HepG2 (cell line): Measurements from ENCODE around the gene PAK6. TPM values are rescaled to one million over a fixed set of nuclear protein-coding genes. Genes with fewer than 3 reads are reported as not detected.

ENCODE experiments used
- ATAC-seq: fragments of 200-7000 bp; cut with Tn5 transposase; 3 replicates; pipeline ENCODE4 v1.9.1; 2020; ENCODE audit warnings: mild to moderate bottlenecking, moderate library complexity
- BruUV-seq: library from RNA; stranded (reverse); fragments of 400-500 nt; replicated peaks from 2 replicates; lab custom pipeline; 2021; lab: Mats Ljungman, UMichigan
- CTCF ChIA-PET: fragments of 300-600 bp; formaldehyde crosslinking; extraction: SDS; loops from one replicate; lab custom pipeline; 2021; ENCODE audit warnings: low total read pairs, inconsistent platforms, low intra/inter-chr PET ratio; lab: Yijun Ruan, JAX
- POLR2A ChIA-PET: fragments of 350-600 bp; sonication (Branson Sonifier 250); formaldehyde crosslinking; loops from one replicate; lab custom pipeline; 2020; ENCODE audit warnings: antibody characterized with exemption, inconsistent platforms; lab: Yijun Ruan, JAX
- DNase-seq: peaks from one replicate; pipeline ENCODE4 v3.0.0-alpha.2; 2015; ENCODE audit warnings: low spot score
- FAIRE-seq: peaks from 3 replicates; lab custom pipeline; 2011; peaks lifted over from hg19 to GRCh38; lab: Jason Lieb, UNC
- H2AFZ ChIP-seq: one replicate; pipeline ENCODE4 v1.6.1; 2011; ENCODE audit warnings: low read length, inconsistent platforms
- H3K27ac ChIP-seq: fragments of 300-600 bp; 3 replicates; pipeline ENCODE4 v1.8.0; 2011; ENCODE audit warnings: mixed run types, mild to moderate bottlenecking, mixed read lengths, low read length, inconsistent platforms; ENCODE audit not compliant: insufficient read depth; ENCODE audit errors: extremely low read length
- H3K27me3 ChIP-seq, 2 experiments: fragments of 200-600 bp in 1 of 2; 2 replicates in 1 of 2; 3 replicates in 1 of 2; pipeline versions ENCODE4 v1.6.0 to v1.8.0; 2011; ENCODE audit warnings: low read length in 2 of 2, mild to moderate bottlenecking in 2 of 2, moderate library complexity in 2 of 2, inconsistent platforms in 1 of 2; ENCODE audit not compliant: insufficient read depth in 2 of 2, control insufficient read depth in 1 of 2
- H3K36me3 ChIP-seq, 2 experiments: fragments of 200-600 bp in 1 of 2; replicated peaks in 1 of 2; 2 replicates in 1 of 2; 3 replicates in 1 of 2; pipeline versions ENCODE4 v1.5.1 to v1.8.0; 2011; ENCODE audit warnings: low read length in 2 of 2, inconsistent platforms in 1 of 2; ENCODE audit not compliant: insufficient read depth in 2 of 2, control insufficient read depth in 1 of 2
- H3K4me1 ChIP-seq: 2 replicates; pipeline ENCODE4 v1.5.1; 2012; ENCODE audit warnings: low read length, inconsistent platforms; ENCODE audit not compliant: insufficient read depth
- H3K4me2 ChIP-seq: 2 replicates; pipeline ENCODE4 v1.6.0; 2011; ENCODE audit warnings: low read depth, low read length, inconsistent platforms
- H3K4me3 ChIP-seq, 3 experiments: fragments of 200-600 bp in 1 of 3; sonication (generic), shearing (Covaris generic) in 1 of 3; replicated peaks in 1 of 3; 2 replicates each; pipeline ENCODE4 v1.5.1; 2011 to 2016; ENCODE audit warnings: low read length in 3 of 3, inconsistent platforms in 2 of 3, low read depth in 2 of 3, mild to moderate bottlenecking in 2 of 3, control low read depth in 1 of 3, mixed read lengths in 1 of 3; ENCODE audit not compliant: insufficient read depth in 1 of 3
- H3K79me2 ChIP-seq: one replicate; pipeline ENCODE4 v1.6.1; 2011; ENCODE audit warnings: low read length, inconsistent platforms; ENCODE audit not compliant: insufficient read depth
- H3K9ac ChIP-seq: 2 replicates; pipeline ENCODE4 v1.6.0; 2011; ENCODE audit warnings: mild to moderate bottlenecking, low read depth, low read length, inconsistent platforms; ENCODE audit not compliant: insufficient read depth
- H3K9me3 ChIP-seq: 2 replicates; pipeline ENCODE4 v1.5.1; 2012; ENCODE audit warnings: mild to moderate bottlenecking, low read length
- H4K20me1 ChIP-seq: 2 replicates; pipeline ENCODE4 v1.6.0; 2011; ENCODE audit warnings: inconsistent platforms, mild to moderate bottlenecking, low read length, moderate library complexity; ENCODE audit not compliant: insufficient read depth
- CCDC6 ChIP-seq: sonication (generic); formaldehyde crosslinking; IDR thresholded peaks from 2 replicates; pipeline ENCODE4 v1.8.1; 2022; ENCODE audit warnings: mild to moderate bottlenecking, missing genetic modification reagents, moderate library complexity
- HOXD1 ChIP-seq: sonication (generic); formaldehyde crosslinking; IDR thresholded peaks from 2 replicates; pipeline ENCODE4 v1.5.0; 2020; ENCODE audit warnings: missing genetic modification reagents
- TP53 ChIP-seq: sonication (generic); formaldehyde crosslinking; conservative IDR thresholded peaks from 2 replicates; pipeline ENCODE4 v1.4.0; 2020; ENCODE audit warnings: missing genetic modification reagents
- WGBS: methylation state at CpG from one replicate; pipeline ENCODE4 v1.1.6; 2017; ENCODE audit warnings: low lambda C conversion rate; 5-methylcytosine and 5-hydroxymethylcytosine counted together
- in situ Hi-C: cut with HindIII; loops from 2 replicates; pipeline ENCODE4 v1.10.0; 2017; ENCODE audit warnings: low pct_unique_long_range_greater_than_20kb; ENCODE audit not compliant: extremely low pct_ligation_motif_present
- intact Hi-C: fragments of 100-400 bp; cut with micrococcal nuclease; formaldehyde crosslinking; loops from one replicate; pipeline ENCODE4 v1.10.0; 2022; ENCODE audit not compliant: unreplicated experiment
- polyA plus RNA-seq, 8 experiments: library from polyadenylated mRNA; depleted of rRNA in 3 of 8; stranded (reverse) in 7 of 8; unstranded in 1 of 8; fragments of >200 nt; fragmentation: Illumina TruSeq in 4 of 8; extraction: Trizol in 4 of 8; gene quantifications; 2 replicates each; pipeline versions ENCODE4 v1.2.1 to v1.2.3, GENCODE V29; 2011 to 2016; ENCODE audit warnings: low read depth in 4 of 8, missing spikeins in 1 of 8, mixed read lengths in 1 of 8; ENCODE audit not compliant: insufficient read depth in 1 of 8
- total RNA-seq, 5 experiments: library from RNA; depleted of rRNA; stranded (reverse); fragments of >200 nt; fragmentation: Illumina TruSeq; extraction: Trizol; gene quantifications; 2 replicates each; pipeline ENCODE4 v1.2.3, GENCODE V29; 2016; ENCODE audit warnings: low read depth in 1 of 5
- TF ChIP-seq, protein P1 (sequence below): sonication (generic); formaldehyde crosslinking; IDR thresholded peaks from 2 replicates; pipeline ENCODE4 v1.8.0; 2022; ENCODE audit warnings: mild to moderate bottlenecking, missing genetic modification reagents, moderate library complexity

PAK6 gene
- total and polyA plus RNA-seq, 2 of the 13 experiments (the other 11 are each of a cell fraction or from before 2014, with no cell fraction given), result 0.07 TPM; not detected in 1

DNA sequence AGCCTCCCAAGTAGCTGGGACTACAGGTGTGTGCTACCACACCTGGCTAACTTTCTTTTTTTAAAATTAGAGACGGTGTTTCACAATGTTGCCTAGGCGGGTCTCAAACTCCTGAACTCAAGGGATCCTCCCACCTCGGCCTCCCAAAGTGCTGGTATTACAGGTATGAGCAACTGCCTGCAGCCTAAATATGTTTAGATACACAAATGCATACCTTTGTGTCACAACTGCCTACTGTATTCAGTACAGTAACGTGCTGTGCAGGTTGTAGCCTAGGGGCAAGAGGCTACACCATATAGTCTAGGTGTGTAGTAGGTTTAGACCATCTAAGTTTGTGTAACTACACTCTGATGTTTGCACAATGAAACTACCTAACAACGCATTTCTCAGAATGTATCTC lies 9.5 kb upstream of the PAK6 start:
- intact Hi-C loops, result no loop called here
- Histone ChIP-seq H3K4me3 (no peak overlapping the region), H3K4me2 (no peak overlapping the region), H3K9me3 (no peaks in the 10 kb centered on the region), H3K36me3 (peaks cover 0 to 3% of the 10 kb centered on the region in 2 experiments; a peak in 2 of 5 replicates), H4K20me1 (no peaks in the 10 kb centered on the region), H2AFZ (no peak overlapping the region), H3K9ac (no peak overlapping the region), H3K27ac (no peak overlapping the region), H3K27me3 (no peaks in the 10 kb centered on the region), H3K79me2 (no peaks in the 10 kb centered on the region), H3K4me1 (no peaks in the 10 kb centered on the region)
- WGBS, result 99% methylated on average over 5 of the region's 5 CpGs
- ChIA-PET CTCF (no interaction called here), POLR2A (no interaction called here)
- in situ Hi-C loops, result no loop called here
- ATAC-seq, result no peak
- no peak for DNase-seq
- no peak for FAIRE-seq
- no TSS peak for BruUV-seq
- no peak for TF ChIP-seq CCDC6 (CRISPR knock-in tag)
- no peak for TF ChIP-seq TP53 (CRISPR knock-in tag)

DNA sequence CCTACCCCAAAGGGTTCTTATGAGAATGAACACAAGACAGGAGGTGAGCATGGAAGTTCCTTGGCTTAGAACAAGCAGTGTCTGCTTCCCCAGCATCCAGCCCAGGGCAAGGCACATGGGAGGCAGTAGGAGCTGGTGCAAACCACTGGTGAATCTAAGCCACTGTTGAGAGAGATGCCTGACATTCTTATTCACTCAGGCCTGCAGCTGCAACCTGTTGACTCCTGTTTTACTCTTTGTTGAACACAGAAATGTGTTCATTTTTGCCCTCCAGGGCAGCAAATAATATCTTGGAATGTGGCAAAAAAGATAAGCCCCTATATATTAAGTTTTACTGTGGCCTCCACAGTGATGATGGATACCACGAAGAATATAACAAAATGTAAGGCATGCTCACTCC lies 8.9 kb upstream of the PAK6 start:
- H3K79me2 ChIP-seq, result no peaks in the 10 kb centered on the region
- ChIA-PET POLR2A (no interaction called here), CTCF (no interaction called here)
- BruUV-seq, result no TSS peak
- intact Hi-C loops (no loop called here), in situ Hi-C loops (no loop called here)
- no peak overlapping the region for H3K9ac ChIP-seq
- no peak overlapping the region for H3K4me3 ChIP-seq
- DNase-seq, result no peak
- no peaks in the 10 kb centered on the region for H3K9me3 ChIP-seq
- no peak for FAIRE-seq
- no peak for TF ChIP-seq HOXD1 (CRISPR knock-in tag)
- TF ChIP-seq, protein P1, sequence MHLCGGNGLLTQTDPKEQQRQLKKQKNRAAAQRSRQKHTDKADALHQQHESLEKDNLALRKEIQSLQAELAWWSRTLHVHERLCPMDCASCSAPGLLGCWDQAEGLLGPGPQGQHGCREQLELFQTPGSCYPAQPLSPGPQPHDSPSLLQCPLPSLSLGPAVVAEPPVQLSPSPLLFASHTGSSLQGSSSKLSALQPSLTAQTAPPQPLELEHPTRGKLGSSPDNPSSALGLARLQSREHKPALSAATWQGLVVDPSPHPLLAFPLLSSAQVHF (CRISPR knock-in tag), result no peak
- no peak overlapping the region for H2AFZ ChIP-seq
- H3K36me3 ChIP-seq, result peaks cover 0 to 3% of the 10 kb centered on the region in 2 experiments; a peak in 2 of 5 replicates
- 92% methylated on average over 1 of the region's 1 CpG for WGBS
- no peaks in the 10 kb centered on the region for H3K4me1 ChIP-seq
- H3K27me3 ChIP-seq, result no peaks in the 10 kb centered on the region
- H3K27ac ChIP-seq, result no peak overlapping the region
- no peak for ATAC-seq
- no peaks in the 10 kb centered on the region for H4K20me1 ChIP-seq
- H3K4me2 ChIP-seq, result no peak overlapping the region
